Pulmonary artery endothelial cell (primary cell): ENCODE results near the gene ELP4. TPM values are rescaled to one million over a fixed set of nuclear protein-coding genes. Genes with fewer than 3 reads are reported as not detected.

Experiments
- DNase-seq: peaks from one replicate; pipeline ENCODE4 v3.0.0-alpha.2; 2011; ENCODE audit warnings: low read depth, low spot score
- total RNA-seq: library from RNA; depleted of rRNA; stranded (reverse); fragments of >200 nt; gene quantifications from 2 replicates; pipeline ENCODE4 v1.2.3, GENCODE V29; 2014

Gene ELP4
- total RNA-seq, 1 donor from 2014 or later = 15.0 TPM

GRCh38 chr11:31808721-31809540 lies 299.4 kb downstream of the ELP4 start:
- DNase-seq = no peak

GRCh38 chr11:31809541-31809856 lies 299.9 kb downstream of the ELP4 start:
- DNase-seq = no peak

GRCh38 chr11:31809857-31810778 lies 300.6 kb downstream of the ELP4 start:
- DNase-seq = no peak

- peak; percentile 10 for DNase-seq
Measured at GRCh38 chr11:31810779-31811647, 301.4 kb downstream of the ELP4 start, which contains the start of gene PAX6. Gene PAX6 (minus strand): TSS chr11:31811322. CDS start chr11:31806411, 4,911 bp downstream.

GRCh38 chr11:31812383-31813381 lies 303.1 kb downstream of the ELP4 start:
- DNase-seq = no peak

GRCh38 chr11:31813391-31814175 lies 304.0 kb downstream of the ELP4 start:
- no peak for DNase-seq

- DNase-seq = no peak
Measured at GRCh38 chr11:31814176-31814868, 304.8 kb downstream of the ELP4 start.

- DNase-seq = no peak
Measured at GRCh38 chr11:31815711-31816467, 306.3 kb downstream of the ELP4 start.

- DNase-seq = no peak
Measured at GRCh38 chr11:31816468-31817053, 307.0 kb downstream of the ELP4 start.

- DNase-seq = no peak
Measured at GRCh38 chr11:31817054-31817620, 307.6 kb downstream of the ELP4 start.

GRCh38 chr11:31817621-31818424 lies 308.3 kb downstream of the ELP4 start:
- DNase-seq = no peak

- no peak for DNase-seq
Measured at GRCh38 chr11:31818425-31818755, 308.8 kb downstream of the ELP4 start.

- DNase-seq = no peak
Measured at GRCh38 chr11:31818874-31819331, 309.3 kb downstream of the ELP4 start.

GRCh38 chr11:31819621-31820437 lies 310.3 kb downstream of the ELP4 start:
- no peak for DNase-seq

GRCh38 chr11:31820438-31820818 lies 310.9 kb downstream of the ELP4 start:
- DNase-seq = no peak
